ENCODE results near the gene IRF8.

GRCh38 chr16:85883813-85884212, 15.1 kb upstream of the IRF8 start:
- TF ChIP-seq CTCF (IDR thresholded peaks at IDR 0.05 in 4 of 5, conservative IDR thresholded peaks at IDR 0.05 in 1 of 5), result no peak
- no peak for TF ChIP-seq POLR2A (IDR thresholded peaks at IDR 0.05)

All from gastrocnemius medialis (tissue), 4 donors.